IMR-90 (cell line): ENCODE measurements around the gene SAMHD1. TPM values are rescaled to one million over a fixed set of nuclear protein-coding genes. Genes with fewer than 3 reads are reported as not detected.

ENCODE experiments used
- ATAC-seq: fragments of 200-7000 bp; cut with Tn5 transposase; 2 replicates; pipeline ENCODE4 v1.9.1; 2020; ENCODE audit warnings: low read depth, mild to moderate bottlenecking, moderate library complexity
- BruUV-seq: library from RNA; stranded (reverse); fragments of 400-500 nt; replicated peaks from 2 replicates; lab custom pipeline; 2021; lab: Mats Ljungman, UMichigan
- CTCF ChIA-PET: fragments of 300-600 bp; formaldehyde crosslinking; extraction: SDS; loops from one replicate; lab custom pipeline; 2021; ENCODE audit warnings: antibody characterized with exemption; lab: Yijun Ruan, JAX
- POLR2A ChIA-PET: fragments of 300-600 bp; sonication (Branson Sonifier 250); formaldehyde crosslinking; loops from one replicate; lab custom pipeline; 2022; ENCODE audit warnings: antibody characterized with exemption; ENCODE audit not compliant: unreplicated experiment; lab: Charles Lee
- DNase-seq: peaks from one replicate; pipeline ENCODE4 v3.0.0; 2013
- H2AFZ ChIP-seq: replicated peaks from 2 replicates; pipeline ENCODE3; 2013; ENCODE audit warnings: low read length, mild to moderate bottlenecking; ENCODE audit not compliant: poor library complexity
- H2AK5ac ChIP-seq: 2 replicates; pipeline ENCODE4 v1.6.1; 2013; ENCODE audit warnings: low read depth, low read length, inconsistent platforms
- H2AK9ac ChIP-seq: replicated peaks from 2 replicates; pipeline ENCODE3; 2013; ENCODE audit warnings: mild to moderate bottlenecking, low read depth, low read length, moderate library complexity; ENCODE audit not compliant: poor library complexity
- H2BK120ac ChIP-seq: 2 replicates; pipeline ENCODE4 v1.6.1; 2013; ENCODE audit warnings: low read depth, low read length, inconsistent platforms
- H2BK15ac ChIP-seq: 3 replicates; pipeline ENCODE4 v1.6.1; 2013; ENCODE audit warnings: low read depth, low read length, inconsistent platforms
- H2BK20ac ChIP-seq: 2 replicates; pipeline ENCODE4 v1.6.1; 2013; ENCODE audit warnings: low read depth, mild to moderate bottlenecking, inconsistent platforms, low read length, moderate library complexity
- H2BK5ac ChIP-seq: 2 replicates; pipeline ENCODE4 v1.6.1; 2013; ENCODE audit warnings: mild to moderate bottlenecking, low read depth, low read length, inconsistent platforms; ENCODE audit not compliant: poor library complexity, severe bottlenecking
- H3K14ac ChIP-seq: replicated peaks from 2 replicates; pipeline ENCODE4 v1.6.1; 2013; ENCODE audit warnings: low read depth, low read length, inconsistent platforms
- H3K18ac ChIP-seq: 2 replicates; pipeline ENCODE4 v1.6.1; 2013; ENCODE audit warnings: low read depth, low read length, control low read depth
- H3K23ac ChIP-seq: 2 replicates; pipeline ENCODE4 v1.6.1; 2013; ENCODE audit warnings: low read depth, low read length, inconsistent platforms
- H3K27ac ChIP-seq: 2 replicates; pipeline ENCODE4 v1.5.1; 2013; ENCODE audit warnings: mild to moderate bottlenecking, control low read depth, low read length; ENCODE audit not compliant: insufficient read depth
- H3K27me3 ChIP-seq: 2 replicates; pipeline ENCODE4 v1.6.1; 2013; ENCODE audit warnings: low read length; ENCODE audit not compliant: control insufficient read depth, insufficient read depth
- H3K36me3 ChIP-seq: 2 replicates; pipeline ENCODE4 v1.6.1; 2013; ENCODE audit warnings: low read length, mixed read lengths; ENCODE audit not compliant: control insufficient read depth, insufficient read depth
- H3K4ac ChIP-seq: 2 replicates; pipeline ENCODE4 v1.6.1; 2013; ENCODE audit warnings: low read depth, low read length, inconsistent platforms
- H3K4me1 ChIP-seq: 2 replicates; pipeline ENCODE4 v1.6.1; 2013; ENCODE audit warnings: low read length, mixed read lengths; ENCODE audit not compliant: control insufficient read depth, insufficient read depth
- H3K4me2 ChIP-seq: 2 replicates; pipeline ENCODE4 v1.6.1; 2013; ENCODE audit warnings: low read depth, mild to moderate bottlenecking, control low read depth, low read length, moderate library complexity
- H3K4me3 ChIP-seq: 2 replicates; pipeline ENCODE4 v1.5.1; 2013; ENCODE audit warnings: low read depth, mild to moderate bottlenecking, control low read depth, low read length, moderate library complexity; ENCODE audit not compliant: insufficient read depth
- H3K56ac ChIP-seq: 2 replicates; pipeline ENCODE4 v1.6.1; 2013; ENCODE audit warnings: low read length, inconsistent platforms; ENCODE audit not compliant: insufficient read depth; ENCODE audit errors: extremely low read depth
- H3K79me1 ChIP-seq, 2 experiments: 2 replicates each; pipeline ENCODE4 v1.6.1; 2013; ENCODE audit warnings: low read length in 2 of 2, inconsistent platforms in 1 of 2, low read depth in 1 of 2
- H3K9ac ChIP-seq: 2 replicates; pipeline ENCODE4 v1.6.1; 2013; ENCODE audit warnings: low read depth, low read length, control low read depth
- H3K9me1 ChIP-seq: 2 replicates; pipeline ENCODE4 v1.6.1; 2013; ENCODE audit warnings: low read length, inconsistent platforms; ENCODE audit not compliant: insufficient read depth
- H3K9me3 ChIP-seq: 2 replicates; pipeline ENCODE4 v1.6.1; 2013; ENCODE audit warnings: low read length; ENCODE audit not compliant: control insufficient read depth, insufficient read depth
- H4K20me1 ChIP-seq: 2 replicates; pipeline ENCODE4 v1.6.1; 2013; ENCODE audit warnings: low read length, inconsistent platforms; ENCODE audit not compliant: insufficient read depth
- H4K5ac ChIP-seq: 2 replicates; pipeline ENCODE4 v1.6.1; 2013; ENCODE audit warnings: mild to moderate bottlenecking, low read depth, low read length, control low read depth
- H4K8ac ChIP-seq, 2 experiments: 2 replicates each; pipeline ENCODE4 v1.6.1; 2013; ENCODE audit warnings: low read depth in 2 of 2, low read length in 2 of 2, control low read depth in 1 of 2, inconsistent platforms in 1 of 2
- H4K91ac ChIP-seq: 2 replicates; pipeline ENCODE4 v1.6.1; 2013; ENCODE audit warnings: low read depth, low read length, inconsistent platforms; ENCODE audit not compliant: insufficient read depth
- BHLHE40 ChIP-seq: fragments of 150-350 bp; IDR thresholded peaks from 2 replicates; pipeline ENCODE4 v1.6.1; 2016; ENCODE audit warnings: mild to moderate bottlenecking, low read depth, low read length
- CEBPB ChIP-seq: IDR thresholded peaks from 2 replicates; pipeline ENCODE4 v1.6.1; 2012; ENCODE audit warnings: low read depth, low read length, improper control_type of control experiment
- CHD1 ChIP-seq: IDR thresholded peaks from 2 replicates; pipeline ENCODE4 v1.6.1; 2012; ENCODE audit warnings: low read depth, low read length, improper control_type of control experiment
- CTCF ChIP-seq: conservative IDR thresholded peaks from 2 replicates; pipeline ENCODE4 v1.5.1; 2012; ENCODE audit warnings: mild to moderate bottlenecking, low read depth, low read length, improper control_type of control experiment
- FOS ChIP-seq: fragments of 150-350 bp; IDR thresholded peaks from 2 replicates; pipeline ENCODE4 v1.6.1; 2016; ENCODE audit warnings: low read depth, low read length
- MAFK ChIP-seq: IDR thresholded peaks from 2 replicates; pipeline ENCODE4 v1.6.1; 2012; ENCODE audit warnings: low read depth, low read length, improper control_type of control experiment
- MAZ ChIP-seq: IDR thresholded peaks from 2 replicates; pipeline ENCODE4 v1.6.1; 2012; ENCODE audit warnings: low read depth, mild to moderate bottlenecking, low read length, improper control_type of control experiment, moderate library complexity, borderline replicate concordance
- MXI1 ChIP-seq: IDR thresholded peaks from 2 replicates; pipeline ENCODE4 v1.6.1; 2012; ENCODE audit warnings: low read depth, mild to moderate bottlenecking, low read length, moderate library complexity, borderline replicate concordance
- NFE2L2 ChIP-seq: fragments of 150-350 bp; IDR thresholded peaks from 2 replicates; pipeline ENCODE4 v1.6.1; 2016; ENCODE audit warnings: low read depth, mild to moderate bottlenecking, low read length
- RAD21 ChIP-seq: IDR thresholded peaks from 2 replicates; pipeline ENCODE4 v1.6.1; 2012; ENCODE audit warnings: low read length, improper control_type of control experiment
- RCOR1 ChIP-seq: IDR thresholded peaks from 2 replicates; pipeline ENCODE4 v1.6.1; 2012; ENCODE audit warnings: mild to moderate bottlenecking, low read length, improper control_type of control experiment; ENCODE audit not compliant: insufficient replicate concordance
- RFX5 ChIP-seq: IDR thresholded peaks from 2 replicates; pipeline ENCODE4 v1.8.0; 2012; ENCODE audit warnings: low read depth, mild to moderate bottlenecking, low read length, moderate library complexity
- SMC3 ChIP-seq: fragments of 150-350 bp; IDR thresholded peaks from 2 replicates; pipeline ENCODE4 v1.6.1; 2016; ENCODE audit warnings: low read depth, mild to moderate bottlenecking, antibody characterized with exemption, low read length, moderate library complexity
- WGBS, 2 experiments: methylation state at CpG; one replicate each; pipeline versions ENCODE4 v1.1.5 to v1.1.7; 2013; ENCODE audit warnings: missing lambda C conversion rate in 2 of 2; ENCODE audit not compliant: insufficient read length in 1 of 2; ENCODE audit errors: extremely low coverage in 2 of 2; 5-methylcytosine and 5-hydroxymethylcytosine counted together
- dilution Hi-C: fragments of 300-500 bp; cut with HindIII; formaldehyde crosslinking; loops from one replicate; pipeline ENCODE4 v1.14.3; 2018; ENCODE audit warnings: low sequenced_read_pairs; ENCODE audit not compliant: unreplicated experiment
- in situ Hi-C: fragments of 300-500 bp; cut with MboI; formaldehyde crosslinking; loops from 3 replicates; pipeline ENCODE4 v1.14.3; 2019; ENCODE audit warnings: low sequenced_read_pairs, inconsistent platforms, mixed read lengths
- intact Hi-C: fragments of 100-400 bp; cut with micrococcal nuclease; formaldehyde crosslinking; loops from 2 replicates; pipeline ENCODE4 v1.10.0; 2022
- polyA plus RNA-seq, 3 experiments: library from polyadenylated mRNA; depleted of rRNA; stranded (reverse); fragments of >200 nt; gene quantifications; 2 replicates each; pipeline ENCODE4 v1.2.3, GENCODE V29; 2012; ENCODE audit warnings: low replicate concordance in 1 of 3
- total RNA-seq: library from RNA; depleted of rRNA; stranded (reverse); fragments of >200 nt; gene quantifications from 2 replicates; pipeline ENCODE4 v1.2.3, GENCODE V29; 2012

Gene SAMHD1
- total and polyA plus RNA-seq, 2 of the 4 experiments (the other 2 are of a cell fraction) = 6.3 to 14.9 TPM

GRCh38 chr20:36988494-36988966 lies 37.0 kb upstream of the SAMHD1 start:
- Histone ChIP-seq H4K91ac (no peak overlapping the region), H3K9me3 (peaks cover 2% of the 10 kb centered on the region), H2BK120ac (no peak overlapping the region), H4K8ac (peak overlapping the region in 1 of 2 experiments; percentile 35; a peak in 1 of 4 replicates), H3K4me3 (no peak overlapping the region), H2BK15ac (no peak overlapping the region), H4K5ac (no peak overlapping the region), H3K36me3 (no peaks in the 10 kb centered on the region), H3K14ac (no peak overlapping the region), H3K23ac (no peak overlapping the region), H3K27me3 (no peaks in the 10 kb centered on the region), H3K4ac (no peak overlapping the region), H2AFZ (peak overlapping the region; percentile 16), H2BK5ac (no peak overlapping the region), H2AK5ac (no peak overlapping the region), H3K27ac (no peak overlapping the region), H3K56ac (no peak overlapping the region), H3K9ac (no peak overlapping the region), H4K20me1 (no peaks in the 10 kb centered on the region), H2AK9ac (no peak overlapping the region), H3K4me1 (no peaks in the 10 kb centered on the region), H2BK20ac (no peak overlapping the region), H3K18ac (no peak overlapping the region), H3K79me1 (no peaks in the 10 kb centered on the region), H3K4me2 (no peak overlapping the region), H3K9me1 (no peaks in the 10 kb centered on the region)
- in situ Hi-C loops = no loop called here
- ChIA-PET CTCF (no interaction called here), POLR2A (no interaction called here)
- BruUV-seq = no TSS peak
- WGBS, 2 experiments = 90% methylated on average over 2 of the region's 3 CpGs; no CpG with 5 or more reads in 1 of the 2 experiments
- peak; percentile 58 for DNase-seq
- no peak for ATAC-seq
- dilution Hi-C loops = no loop called here
- intact Hi-C loops = no loop called here
- no peak for TF ChIP-seq CHD1
- TF ChIP-seq MAZ = no peak
- no peak for TF ChIP-seq MAFK
- no peak for TF ChIP-seq RCOR1
- no peak for TF ChIP-seq RAD21
- TF ChIP-seq MXI1 = no peak
- TF ChIP-seq FOS = no peak
- no peak for TF ChIP-seq CTCF
- TF ChIP-seq BHLHE40 = no peak
- no peak for TF ChIP-seq RFX5
- no peak for TF ChIP-seq SMC3
- TF ChIP-seq CEBPB = no peak
- no peak for TF ChIP-seq NFE2L2
